OCI-LY1 (cell line): ENCODE measurements around the gene IFT172.

Experiments used
- EZH2 ChIP-seq: fragments of 200-600 bp; sonication (generic), shearing (Covaris generic); IDR thresholded peaks from 2 replicates; pipeline ENCODE4 v1.8.0; 2017; ENCODE audit warnings: borderline replicate concordance, mixed run types, mild to moderate bottlenecking, antibody characterized with exemption, low read length, moderate library complexity, mixed read lengths
- TF ChIP-seq, protein P1 (sequence below): fragments of 200-600 bp; sonication (generic), shearing (Covaris generic); IDR thresholded peaks from 2 replicates; pipeline ENCODE4 v1.5.1; 2017; ENCODE audit warnings: mild to moderate bottlenecking, antibody characterized with exemption, low read length, moderate library complexity, mixed read lengths

DNA sequence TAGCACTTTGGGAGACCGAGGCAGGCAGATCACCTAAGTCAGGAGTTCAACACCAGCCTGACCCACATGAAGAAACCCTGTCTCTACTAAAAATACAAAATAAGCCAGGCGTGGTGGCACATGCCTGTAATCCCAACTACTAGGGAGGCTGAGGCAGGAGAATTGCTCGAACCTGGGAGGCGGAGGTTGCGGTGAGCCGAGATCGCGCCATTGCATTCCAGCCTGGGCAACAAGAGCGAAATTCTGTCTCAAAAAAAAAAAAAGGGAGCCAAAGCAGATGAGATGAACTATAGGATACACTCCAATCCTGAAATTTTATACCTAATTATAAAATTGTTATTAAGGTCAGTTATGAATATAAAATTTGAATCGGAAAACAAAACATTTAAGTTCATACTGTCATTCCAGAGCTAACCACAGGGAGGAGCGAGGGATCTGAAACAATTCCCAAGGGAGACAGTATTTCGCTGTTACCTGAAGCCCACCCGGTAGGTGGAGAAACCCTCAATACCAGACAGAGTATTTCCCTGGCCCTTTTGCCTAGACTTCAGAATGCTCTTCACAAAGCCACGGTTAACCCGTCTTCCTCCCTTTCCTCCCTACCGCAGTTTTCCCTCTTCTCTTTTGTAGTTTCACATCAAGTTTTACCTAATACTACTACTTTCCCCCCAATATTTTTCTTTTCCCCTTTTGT is 81.6 kb downstream of the IFT172 start:
- TF ChIP-seq, protein P1, sequence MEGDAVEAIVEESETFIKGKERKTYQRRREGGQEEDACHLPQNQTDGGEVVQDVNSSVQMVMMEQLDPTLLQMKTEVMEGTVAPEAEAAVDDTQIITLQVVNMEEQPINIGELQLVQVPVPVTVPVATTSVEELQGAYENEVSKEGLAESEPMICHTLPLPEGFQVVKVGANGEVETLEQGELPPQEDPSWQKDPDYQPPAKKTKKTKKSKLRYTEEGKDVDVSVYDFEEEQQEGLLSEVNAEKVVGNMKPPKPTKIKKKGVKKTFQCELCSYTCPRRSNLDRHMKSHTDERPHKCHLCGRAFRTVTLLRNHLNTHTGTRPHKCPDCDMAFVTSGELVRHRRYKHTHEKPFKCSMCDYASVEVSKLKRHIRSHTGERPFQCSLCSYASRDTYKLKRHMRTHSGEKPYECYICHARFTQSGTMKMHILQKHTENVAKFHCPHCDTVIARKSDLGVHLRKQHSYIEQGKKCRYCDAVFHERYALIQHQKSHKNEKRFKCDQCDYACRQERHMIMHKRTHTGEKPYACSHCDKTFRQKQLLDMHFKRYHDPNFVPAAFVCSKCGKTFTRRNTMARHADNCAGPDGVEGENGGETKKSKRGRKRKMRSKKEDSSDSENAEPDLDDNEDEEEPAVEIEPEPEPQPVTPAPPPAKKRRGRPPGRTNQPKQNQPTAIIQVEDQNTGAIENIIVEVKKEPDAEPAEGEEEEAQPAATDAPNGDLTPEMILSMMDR, result peak; percentile 37; the same call in 1 of the 2 replicates
- no peak for TF ChIP-seq EZH2
